ENCODE results near the gene FOXD3. TPM values are rescaled to one million over a fixed set of nuclear protein-coding genes. Genes with fewer than 3 reads are reported as not detected.

The FOXD3 gene
- total RNA-seq, 1 experiment from 2014 or later, result not detected

- H3K27ac Mint-ChIP-seq (ENCODE audit: low read depth, unreplicated experiment), result no peak overlapping the region
- peaks cover 10% of the 10 kb centered on the region for H3K27me3 Mint-ChIP-seq (ENCODE audit: insufficient read depth, unreplicated experiment)
- H3K4me3 Mint-ChIP-seq (ENCODE audit: unreplicated experiment), result no peak overlapping the region
- TF ChIP-seq, protein P1, sequence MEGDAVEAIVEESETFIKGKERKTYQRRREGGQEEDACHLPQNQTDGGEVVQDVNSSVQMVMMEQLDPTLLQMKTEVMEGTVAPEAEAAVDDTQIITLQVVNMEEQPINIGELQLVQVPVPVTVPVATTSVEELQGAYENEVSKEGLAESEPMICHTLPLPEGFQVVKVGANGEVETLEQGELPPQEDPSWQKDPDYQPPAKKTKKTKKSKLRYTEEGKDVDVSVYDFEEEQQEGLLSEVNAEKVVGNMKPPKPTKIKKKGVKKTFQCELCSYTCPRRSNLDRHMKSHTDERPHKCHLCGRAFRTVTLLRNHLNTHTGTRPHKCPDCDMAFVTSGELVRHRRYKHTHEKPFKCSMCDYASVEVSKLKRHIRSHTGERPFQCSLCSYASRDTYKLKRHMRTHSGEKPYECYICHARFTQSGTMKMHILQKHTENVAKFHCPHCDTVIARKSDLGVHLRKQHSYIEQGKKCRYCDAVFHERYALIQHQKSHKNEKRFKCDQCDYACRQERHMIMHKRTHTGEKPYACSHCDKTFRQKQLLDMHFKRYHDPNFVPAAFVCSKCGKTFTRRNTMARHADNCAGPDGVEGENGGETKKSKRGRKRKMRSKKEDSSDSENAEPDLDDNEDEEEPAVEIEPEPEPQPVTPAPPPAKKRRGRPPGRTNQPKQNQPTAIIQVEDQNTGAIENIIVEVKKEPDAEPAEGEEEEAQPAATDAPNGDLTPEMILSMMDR (IDR thresholded peaks at IDR 0.05; ENCODE audit: unreplicated experiment), result no peak
- intact Hi-C loops (cut with micrococcal nuclease), result loop anchor here (5.0 kb wide), 1 partner anchor 196 kb away; the partner anchor contains the start of genes EFCAB7 and ITGB3BP
- no peak for DNase-seq (ENCODE audit: unreplicated experiment)
- no peaks in the 10 kb centered on the region for H3K9me3 Mint-ChIP-seq (ENCODE audit: unreplicated experiment)
- no peaks in the 10 kb centered on the region for H3K4me1 Mint-ChIP-seq (ENCODE audit: insufficient read depth, unreplicated experiment)
- POLR2A ChIA-PET, result interaction anchor here (0.6 kb wide), 1 partner anchor 35 kb away, joined by 3 read pairs; no protein-coding TSS in a partner anchor
- no peaks in the 10 kb centered on the region for H3K36me3 Mint-ChIP-seq (ENCODE audit: insufficient read depth, unreplicated experiment)
- CTCF ChIA-PET, result interaction anchor here (0.6 to 1.4 kb wide), 11 partner anchors 12 to 910 kb away, joined by 3 to 7 read pairs (median 4); no protein-coding TSS in a partner anchor
- BruUV-seq (replicated peaks), result no TSS peak
Measured at GRCh38 chr1:63326106-63326472, 3.7 kb downstream of the FOXD3 start.

DNA sequence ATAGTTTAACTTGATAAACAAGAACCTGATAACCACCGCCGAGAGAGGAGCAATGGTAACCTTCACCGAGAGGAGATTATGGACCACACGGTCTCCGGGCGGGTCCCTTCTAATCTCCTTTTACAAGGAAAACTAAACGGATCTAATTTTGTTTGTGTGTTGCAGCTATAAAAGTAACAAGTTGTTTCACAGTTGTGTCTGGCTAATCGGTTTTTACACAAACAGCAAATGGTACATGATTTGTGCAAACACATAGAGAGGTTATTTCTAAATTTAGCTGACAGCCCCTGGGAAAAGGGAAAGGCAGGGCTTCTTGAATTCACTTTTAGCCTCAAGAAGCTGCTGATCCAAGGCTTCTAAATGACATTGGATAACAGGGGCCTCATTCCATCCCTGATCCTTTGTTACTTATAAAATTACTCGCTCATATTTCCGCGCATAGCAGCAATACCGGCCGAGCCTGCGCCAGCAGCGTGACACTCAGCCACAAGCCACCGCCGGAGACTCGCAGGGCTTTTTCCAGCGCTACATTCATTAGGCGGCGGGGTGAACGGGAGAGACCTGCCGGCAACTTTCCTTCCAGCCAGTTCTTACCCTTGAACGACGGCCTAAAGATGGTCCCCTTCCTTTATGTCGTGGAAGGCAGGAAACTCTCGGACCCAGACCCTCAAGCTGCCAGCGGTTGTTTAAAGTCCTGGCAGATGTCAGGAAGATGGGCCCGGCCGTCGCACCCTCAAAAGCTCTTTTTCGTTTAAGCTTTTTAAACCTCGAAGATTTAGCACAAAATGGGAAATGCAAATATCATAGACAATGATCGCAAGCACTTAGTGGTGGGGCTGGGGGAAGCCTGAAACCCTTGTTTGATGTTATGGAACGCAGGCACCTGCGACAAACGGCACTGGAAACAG, 4.4 kb downstream of the FOXD3 start:
- no peaks in the 10 kb centered on the region for H3K4me1 Mint-ChIP-seq (ENCODE audit: insufficient read depth, unreplicated experiment)
- H3K27ac Mint-ChIP-seq (ENCODE audit: low read depth, unreplicated experiment), result no peak overlapping the region
- no peaks in the 10 kb centered on the region for H3K36me3 Mint-ChIP-seq (ENCODE audit: insufficient read depth, unreplicated experiment)
- ChIA-PET POLR2A (interaction anchor here (0.6 to 0.8 kb wide), 2 partner anchors 10 to 36 kb away, joined by 3 to 4 read pairs; no protein-coding TSS in a partner anchor), CTCF (interaction anchor here (0.6 to 2.5 kb wide), 26 partner anchors 10 to 1626 kb away, joined by 3 to 18 read pairs (median 3); no protein-coding TSS in a partner anchor)
- TF ChIP-seq, protein P1 (IDR thresholded peaks at IDR 0.05; ENCODE audit: unreplicated experiment), result no peak
- DNase-seq (ENCODE audit: unreplicated experiment), result no peak
- no peak overlapping the region for H3K4me3 Mint-ChIP-seq (ENCODE audit: unreplicated experiment)
- H3K27me3 Mint-ChIP-seq (ENCODE audit: insufficient read depth, unreplicated experiment), result peaks cover 13% of the 10 kb centered on the region
- H3K9me3 Mint-ChIP-seq (ENCODE audit: unreplicated experiment), result no peaks in the 10 kb centered on the region
- intact Hi-C loops (cut with micrococcal nuclease), result loop anchor here (1.0 to 5.0 kb wide), 2 partner anchors 115 to 196 kb away; partner anchors contain the start of genes EFCAB7 and ITGB3BP
- BruUV-seq (replicated peaks), result no TSS peak

DNA sequence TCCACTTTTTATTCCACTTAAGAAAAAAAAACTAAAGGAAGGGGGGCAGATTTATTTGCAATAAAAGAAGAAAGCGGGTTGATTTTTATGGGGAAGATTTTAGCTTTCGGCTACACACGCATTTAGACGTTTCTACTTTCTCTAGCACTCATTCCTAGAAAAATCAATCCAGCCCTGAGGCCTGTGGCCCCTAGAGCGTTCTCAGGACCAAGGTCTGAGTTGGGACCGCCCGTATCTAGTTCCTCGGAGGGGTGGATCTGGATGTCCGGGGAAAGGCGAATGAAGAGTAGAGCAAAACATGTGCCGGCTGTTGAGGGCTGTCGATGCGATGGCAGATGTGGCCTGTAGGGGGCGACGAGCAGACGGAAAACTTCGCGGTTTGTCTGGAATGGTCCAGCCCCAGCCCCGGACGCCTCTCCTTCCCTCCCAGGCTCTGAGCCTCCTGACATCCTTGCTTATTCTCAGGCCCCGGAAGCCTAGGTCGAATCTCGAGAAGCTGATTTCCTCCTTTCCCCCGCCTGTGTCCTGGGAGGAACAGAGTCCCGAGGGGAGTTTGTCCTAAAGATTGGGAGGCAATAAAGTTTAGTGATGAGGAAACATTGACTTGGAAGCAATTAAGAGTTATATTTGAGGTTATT, 5.2 kb downstream of the FOXD3 start:
- no TSS peak for BruUV-seq (replicated peaks)
- Mint-ChIP-seq H3K9me3 (ENCODE audit: unreplicated experiment) (no peaks in the 10 kb centered on the region), H3K4me1 (ENCODE audit: insufficient read depth, unreplicated experiment) (no peaks in the 10 kb centered on the region), H3K36me3 (ENCODE audit: insufficient read depth, unreplicated experiment) (no peaks in the 10 kb centered on the region), H3K4me3 (ENCODE audit: unreplicated experiment) (no peak overlapping the region), H3K27ac (ENCODE audit: low read depth, unreplicated experiment) (no peak overlapping the region), H3K27me3 (ENCODE audit: insufficient read depth, unreplicated experiment) (peaks cover 21% of the 10 kb centered on the region)
- TF ChIP-seq, protein P1 (IDR thresholded peaks at IDR 0.05; ENCODE audit: unreplicated experiment), result peak; percentile 74
- ChIA-PET POLR2A (interaction anchor here (0.8 kb wide), 1 partner anchor 11 kb away, joined by 4 read pairs; no protein-coding TSS in a partner anchor), CTCF (interaction anchor here (0.6 to 2.5 kb wide), 25 partner anchors 9 to 1625 kb away, joined by 3 to 18 read pairs (median 4); no protein-coding TSS in a partner anchor)
- peak; percentile 66 for DNase-seq (ENCODE audit: unreplicated experiment)
- intact Hi-C loops (cut with micrococcal nuclease), result loop anchor here (1.0 to 5.0 kb wide), 2 partner anchors 114 to 195 kb away; partner anchors contain the start of genes EFCAB7 and ITGB3BP
